ENCODE results near the gene SAV1. TPM values are rescaled to one million over a fixed set of nuclear protein-coding genes. Genes with fewer than 3 reads are reported as not detected.

Gene SAV1
- total and polyA plus RNA-seq, 2 of the 4 experiments (the other 2 are of a cell fraction) = 17.0 to 18.8 TPM

DNA sequence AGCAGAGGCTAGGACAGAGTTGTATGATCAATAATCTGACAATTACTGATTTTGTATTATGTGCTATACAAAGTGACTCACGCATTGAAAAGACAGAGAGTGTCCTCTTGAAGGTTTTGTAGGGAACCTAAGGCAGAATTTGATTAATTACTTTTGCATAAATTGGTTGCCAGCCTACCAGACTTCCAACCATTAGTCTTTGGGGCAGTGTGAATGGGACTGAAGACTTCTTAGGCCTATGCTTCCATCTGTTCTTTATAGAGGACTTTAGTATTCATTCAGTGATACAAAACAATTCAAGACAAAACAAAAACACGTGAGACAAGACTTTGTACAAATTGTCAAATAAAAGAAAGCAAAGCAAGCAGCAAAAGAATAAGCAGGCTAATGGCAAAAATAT, 61.6 kb downstream of the SAV1 start:
- H3K9me1 ChIP-seq (ENCODE audit: insufficient read depth, low read length) = no peaks in the 10 kb centered on the region; the same call in 1 of the 2 replicates
- ChIA-PET CTCF (interaction anchor here (1.0 kb wide), 1 partner anchor 13 kb away, joined by 4 read pairs; no protein-coding TSS in a partner anchor), POLR2A (ENCODE audit: unreplicated experiment) (no interaction called here)
- WGBS, 2 experiments (ENCODE audit: extremely low coverage in 2 of 2, insufficient read length in 1 of 2) = no CpG with 5 or more reads among the region's 2 CpGs
- no peaks in the 10 kb centered on the region for H4K20me1 ChIP-seq (ENCODE audit: insufficient read depth, low read length)
- no peaks in the 10 kb centered on the region for H3K4me1 ChIP-seq (ENCODE audit: control insufficient read depth, insufficient read depth, low read length)
- ATAC-seq (ENCODE audit: low read depth) (no peak), DNase-seq (no peak)
- dilution Hi-C loops (cut with HindIII; ENCODE audit: low sequenced_read_pairs, unreplicated experiment) = no loop called here
- TF ChIP-seq BHLHE40 (IDR thresholded peaks at IDR 0.05; ENCODE audit: low read depth, low read length) = no peak
- no peak for TF ChIP-seq CHD1 (IDR thresholded peaks at IDR 0.05; ENCODE audit: low read depth, low read length)
- TF ChIP-seq FOS (IDR thresholded peaks at IDR 0.05; ENCODE audit: low read depth, low read length) = no peak
- TF ChIP-seq RCOR1 (IDR thresholded peaks at IDR 0.05; ENCODE audit: insufficient replicate concordance, low read length) = no peak
- H4K8ac ChIP-seq (ENCODE audit: low read depth in 2 of 2, low read length in 2 of 2) = no peak overlapping the region
- no peak overlapping the region for H3K14ac ChIP-seq (replicated peaks; ENCODE audit: low read depth, low read length)
- H3K79me1 ChIP-seq (ENCODE audit: low read depth in 1 of 2, low read length in 2 of 2) = no peaks in the 10 kb centered on the region
- H3K18ac ChIP-seq (ENCODE audit: low read depth, low read length) = no peak overlapping the region
- no peak overlapping the region for H2BK120ac ChIP-seq (ENCODE audit: low read depth, low read length)
- H4K5ac ChIP-seq (ENCODE audit: low read depth, low read length) = no peak overlapping the region
- H2AFZ ChIP-seq (replicated peaks; ENCODE audit: low read length, poor library complexity) = no peak overlapping the region
- no peaks in the 10 kb centered on the region for H3K27me3 ChIP-seq (ENCODE audit: control insufficient read depth, insufficient read depth, low read length)
- no peak overlapping the region for H2BK15ac ChIP-seq (ENCODE audit: low read depth, low read length)
- H3K56ac ChIP-seq (ENCODE audit: extremely low read depth, insufficient read depth, low read length) = no peak overlapping the region
- no peak overlapping the region for H3K9ac ChIP-seq (ENCODE audit: low read depth, low read length)
- H3K27ac ChIP-seq (ENCODE audit: insufficient read depth, low read length) = no peak overlapping the region
- no TSS peak for BruUV-seq (replicated peaks)
- H3K9me3 ChIP-seq (ENCODE audit: control insufficient read depth, insufficient read depth, low read length) = no peaks in the 10 kb centered on the region
- no peaks in the 10 kb centered on the region for H3K36me3 ChIP-seq (ENCODE audit: control insufficient read depth, insufficient read depth, low read length)
- no peak overlapping the region for H2AK9ac ChIP-seq (replicated peaks; ENCODE audit: low read depth, low read length, poor library complexity)
- in situ Hi-C loops (cut with MboI; ENCODE audit: low sequenced_read_pairs) = no loop called here
- no peak overlapping the region for H2BK20ac ChIP-seq (ENCODE audit: low read depth, low read length)
- H3K4ac ChIP-seq (ENCODE audit: low read depth, low read length) = no peak overlapping the region
- intact Hi-C loops (cut with micrococcal nuclease) = no loop called here
- no peak overlapping the region for H2AK5ac ChIP-seq (ENCODE audit: low read depth, low read length)
- no peak overlapping the region for H4K91ac ChIP-seq (ENCODE audit: insufficient read depth, low read depth, low read length)
- H3K4me3 ChIP-seq (ENCODE audit: insufficient read depth, low read depth, low read length) = no peak overlapping the region
- no peak overlapping the region for H2BK5ac ChIP-seq (ENCODE audit: low read depth, low read length, poor library complexity, severe bottlenecking)
- H3K23ac ChIP-seq (ENCODE audit: low read depth, low read length) = no peak overlapping the region
- no peak overlapping the region for H3K4me2 ChIP-seq (ENCODE audit: low read depth, low read length)
